AG04449 (cell line): ENCODE data around the gene KCNJ6.

Experiments
- CTCF ChIA-PET: fragments of 350-600 bp; formaldehyde crosslinking; extraction: SDS; loops from one replicate; lab custom pipeline; 2021; ENCODE audit warnings: antibody characterized with exemption; lab: Yijun Ruan, JAX
- POLR2A ChIA-PET: fragments of 400-600, 350-600 bp; formaldehyde crosslinking; extraction: SDS; loops from one replicate; lab custom pipeline; 2020; ENCODE audit warnings: antibody characterized with exemption, inconsistent platforms; lab: Yijun Ruan, JAX
- DNase-seq: peaks from one replicate; pipeline ENCODE4 v3.0.0-alpha.2; 2010; ENCODE audit warnings: low read depth, low spot score
- H3K4me3 ChIP-seq: 2 replicates; pipeline ENCODE4 v1.5.1; 2011; ENCODE audit warnings: low read depth, mild to moderate bottlenecking, control low read depth, low read length
- CTCF ChIP-seq: IDR thresholded peaks from one replicate; pipeline ENCODE4 v1.5.1; 2011; ENCODE audit warnings: mild to moderate bottlenecking, moderate library complexity, low read length, control low read depth, inconsistent platforms; ENCODE audit not compliant: insufficient read depth; ENCODE audit errors: missing control alignments

Gene KCNJ6

DNA sequence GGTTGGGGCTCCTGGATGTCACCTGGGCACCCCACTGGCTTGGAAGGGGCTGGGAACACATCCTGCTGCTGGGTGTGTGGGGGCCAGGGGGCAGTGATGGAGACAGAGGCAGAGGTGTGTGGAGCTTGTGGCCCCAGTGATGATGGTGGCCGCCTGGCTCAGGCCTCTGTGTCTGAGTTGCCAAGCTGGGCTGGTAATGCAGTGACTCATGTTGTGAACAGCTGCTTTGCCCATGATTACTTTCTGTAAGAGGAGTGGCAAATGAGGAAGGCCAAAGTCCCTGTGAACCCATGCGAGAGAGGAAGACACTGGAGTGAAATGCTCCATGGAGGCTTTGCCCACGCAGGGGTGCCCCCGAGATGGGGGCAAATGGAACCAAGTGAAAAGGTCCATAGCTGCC, 86.8 kb downstream of the KCNJ6 start:
- TF ChIP-seq CTCF: no peak
- no peak for DNase-seq
- CTCF ChIA-PET: interaction anchor here (0.9 kb wide), 1 partner anchor 14 kb away, joined by 5 read pairs; no protein-coding TSS in a partner anchor
- no peak overlapping the region for H3K4me3 ChIP-seq
- POLR2A ChIA-PET: no interaction called here

- ChIA-PET POLR2A (no interaction called here), CTCF (interaction anchor here (0.9 kb wide), 1 partner anchor 14 kb away, joined by 5 read pairs; no protein-coding TSS in a partner anchor)
- no peak overlapping the region for H3K4me3 ChIP-seq
- no peak for DNase-seq
- TF ChIP-seq CTCF: no peak
These were observed 87.3 kb downstream of the KCNJ6 start for GRCh38 chr21:37828991-37829390.

GRCh38 chr21:37828556-37828955, 87.7 kb downstream of the KCNJ6 start:
- ChIA-PET POLR2A (no interaction called here), CTCF (interaction anchor here (0.9 to 1.3 kb wide), 2 partner anchors 15 to 117 kb away, joined by 4 to 5 read pairs; no protein-coding TSS in a partner anchor)
- H3K4me3 ChIP-seq: no peak overlapping the region
- no peak for DNase-seq
- TF ChIP-seq CTCF: no peak

DNA sequence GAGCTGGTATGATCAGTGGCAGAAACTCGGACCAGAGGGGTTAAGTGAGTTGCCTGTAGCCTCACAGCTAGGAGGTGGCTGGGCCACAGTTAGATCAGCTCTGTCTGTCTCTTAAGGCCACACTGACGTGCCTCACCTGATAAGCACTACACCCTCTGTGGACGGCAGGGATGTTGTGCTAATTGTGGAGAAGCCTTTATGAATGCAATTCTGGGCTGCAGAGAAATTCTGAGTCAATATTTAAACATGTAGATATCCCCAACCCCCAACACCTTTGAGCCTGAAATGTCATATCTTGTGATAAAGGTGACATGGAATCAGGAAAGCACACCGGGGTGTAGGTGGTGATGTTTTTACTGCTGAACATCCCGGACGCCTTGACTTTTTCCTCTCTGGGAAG, 88.3 kb downstream of the KCNJ6 start:
- CTCF ChIA-PET: interaction anchor here (1.3 kb wide), 1 partner anchor 116 kb away, joined by 4 read pairs; no protein-coding TSS in a partner anchor
- no peak for TF ChIP-seq CTCF
- no peak overlapping the region for H3K4me3 ChIP-seq
- no peak for DNase-seq
- POLR2A ChIA-PET: no interaction called here

DNA sequence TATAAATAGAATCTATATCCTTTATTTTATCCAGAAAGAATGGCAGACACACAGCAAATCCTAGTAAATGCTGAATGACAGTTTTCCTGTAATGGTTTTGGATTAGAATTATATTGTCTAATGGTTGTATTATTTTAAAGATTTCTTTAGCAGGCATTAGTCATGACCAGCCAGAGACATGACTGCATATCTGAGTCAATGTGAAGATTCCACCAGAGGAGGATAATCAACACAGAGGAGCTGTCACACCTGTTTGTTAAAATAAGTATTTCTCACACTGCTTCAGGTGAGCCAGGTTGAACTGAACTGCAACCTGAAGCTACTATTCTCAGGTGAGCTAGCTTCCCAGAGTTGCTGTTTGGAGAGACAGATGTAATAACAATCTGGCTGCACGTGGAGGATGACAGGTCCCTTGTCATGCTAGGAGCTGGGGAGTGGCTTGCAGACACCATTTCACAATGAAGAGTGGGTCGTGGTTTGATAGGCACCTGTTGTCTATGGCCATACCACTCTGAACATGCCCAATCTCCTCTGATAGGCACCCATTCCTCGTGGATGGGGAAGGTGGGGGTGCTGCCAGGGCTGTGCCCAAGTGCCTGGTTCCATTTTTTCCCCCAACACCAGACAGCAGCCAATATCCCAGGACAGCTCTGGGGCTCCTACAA, 94.3 kb downstream of the KCNJ6 start:
- ChIA-PET CTCF (interaction anchor here (0.7 to 1.3 kb wide), 2 partner anchors 22 to 50 kb away, joined by 3 to 4 read pairs; no protein-coding TSS in a partner anchor), POLR2A (no interaction called here)
- no peak for DNase-seq
- H3K4me3 ChIP-seq: no peak overlapping the region
- no peak for TF ChIP-seq CTCF

- H3K4me3 ChIP-seq: no peak overlapping the region
- ChIA-PET CTCF (no interaction called here), POLR2A (no interaction called here)
- no peak for DNase-seq
- TF ChIP-seq CTCF: no peak
These were observed 95.2 kb downstream of the KCNJ6 start for GRCh38 chr21:37821092-37821491.
